GM19239 (cell line): ENCODE measurements around the gene ATF6.

Experiments
- DNase-seq: peaks from one replicate; pipeline ENCODE4 v3.0.0; 2011; ENCODE audit warnings: low spot score; ENCODE audit not compliant: insufficient read length
- FAIRE-seq: peaks from 2 replicates; lab custom pipeline; 2011; peaks lifted over from hg19 to GRCh38; lab: Jason Lieb, UNC

The ATF6 gene

DNA sequence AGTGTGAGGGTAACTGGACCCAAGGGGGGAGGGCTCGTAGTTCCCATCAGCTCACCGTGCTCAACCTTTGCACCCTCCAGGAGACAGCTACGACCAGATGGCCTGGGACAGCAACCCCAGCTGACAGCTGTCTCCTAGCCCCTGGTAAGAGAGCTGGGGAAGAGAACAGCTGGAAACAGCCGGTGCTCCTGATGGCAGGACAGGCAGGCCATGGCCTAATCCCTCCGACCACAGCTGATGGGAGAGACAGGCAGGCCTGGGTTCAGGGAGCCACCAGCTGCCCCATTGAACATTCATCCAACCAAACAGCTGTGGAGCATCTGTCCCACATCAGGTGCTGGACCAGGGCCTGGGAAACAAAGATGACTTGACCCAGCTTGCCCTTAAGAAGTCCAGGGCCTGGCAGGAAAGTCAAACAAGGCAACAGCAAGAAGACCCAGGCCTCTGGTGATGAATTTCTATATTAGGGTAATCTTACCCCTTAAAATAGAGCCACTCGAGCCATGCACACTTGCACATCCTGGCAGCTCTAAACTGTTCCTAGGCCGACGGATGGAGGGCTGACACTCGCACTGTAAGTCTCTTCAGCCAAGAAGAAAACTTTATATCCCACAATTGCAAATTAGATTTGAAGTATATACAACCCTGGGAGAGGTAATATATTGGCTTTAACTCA lies 245.4 kb downstream of the ATF6 start:
- no peak for DNase-seq

DNA sequence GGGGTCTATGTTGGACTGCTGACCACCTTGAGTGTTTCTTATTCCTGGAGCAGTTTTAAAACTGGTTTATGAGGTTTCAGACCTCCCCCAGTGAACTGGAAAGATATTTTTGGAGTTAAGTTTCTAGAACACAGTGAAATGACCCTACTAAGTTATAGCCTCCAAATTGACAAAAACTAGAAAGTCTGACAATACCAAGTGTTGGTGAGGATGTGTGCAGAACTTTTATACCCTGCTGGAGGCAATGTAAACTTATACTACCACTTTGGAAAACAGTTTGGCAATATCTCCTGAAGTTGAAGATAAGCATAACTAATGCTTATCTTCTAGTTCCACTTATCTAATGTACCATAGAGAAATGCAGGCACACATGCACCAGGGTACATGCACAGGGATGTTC lies 247.2 kb downstream of the ATF6 start:
- FAIRE-seq: no peak
- no peak for DNase-seq

More for the DNA sequence above, 245.4 kb downstream of the ATF6 start:
- no peak for FAIRE-seq
